GM12878 (cell line): ENCODE data around the gene FARS2.

ENCODE experiments used
- CEBPB ChIP-seq, 2 experiments: fragments of 150-350 bp in 1 of 2; IDR thresholded peaks; 2 replicates each; pipeline ENCODE4 v1.6.1; 2012 to 2014; ENCODE audit warnings: low read depth in 2 of 2, low read length in 2 of 2, borderline replicate concordance in 1 of 2, inconsistent platforms in 1 of 2
- CHD2 ChIP-seq: IDR thresholded peaks from 2 replicates; pipeline ENCODE4 v1.6.1; 2011; ENCODE audit warnings: low read depth, low read length, improper control_type of control experiment, borderline replicate concordance
- CTCF ChIP-seq, 3 experiments: IDR thresholded peaks in 2 of 3; conservative IDR thresholded peaks in 1 of 3; 2 replicates each; pipeline ENCODE4 v1.5.1; 2011; ENCODE audit warnings: low read depth in 3 of 3, low read length in 3 of 3, mild to moderate bottlenecking in 3 of 3, control low read depth in 2 of 3, moderate library complexity in 2 of 3, inconsistent platforms in 1 of 3, mixed read lengths in 1 of 3; ENCODE audit not compliant: control insufficient read depth in 2 of 3, insufficient read depth in 1 of 3; ENCODE audit errors: extremely low read depth in 1 of 3
- EP300 ChIP-seq, 2 experiments: fragments of 150-350 bp in 1 of 2; IDR thresholded peaks; 2 replicates each; pipeline ENCODE4 v1.6.1; 2011 to 2012; ENCODE audit warnings: low read depth in 2 of 2, low read length in 2 of 2, borderline replicate concordance in 1 of 2, improper control_type of control experiment in 1 of 2, inconsistent platforms in 1 of 2; ENCODE audit not compliant: control insufficient read depth in 1 of 2
- NRF1 ChIP-seq: conservative IDR thresholded peaks from 2 replicates; pipeline ENCODE4 v1.6.1; 2011; ENCODE audit warnings: mild to moderate bottlenecking, low read depth, low read length, improper control_type of control experiment
- POLR2AphosphoS5 ChIP-seq: IDR thresholded peaks from 2 replicates; pipeline ENCODE4 v1.6.1; 2011; ENCODE audit warnings: mild to moderate bottlenecking, low read length, inconsistent platforms
- RCOR1 ChIP-seq: conservative IDR thresholded peaks from 2 replicates; pipeline ENCODE4 v1.6.1; 2012; ENCODE audit warnings: low read depth, low read length, improper control_type of control experiment
- SP1 ChIP-seq: IDR thresholded peaks from one replicate; pipeline ENCODE4 v1.6.1; 2011; ENCODE audit warnings: low read depth, low read length
- ZNF274 ChIP-seq: IDR thresholded peaks from one replicate; pipeline ENCODE4 v1.8.0; 2011; ENCODE audit not compliant: insufficient read length, insufficient read depth

- no peak for TF ChIP-seq EP300 (IDR thresholded peaks at IDR 0.05; ENCODE audit: borderline replicate concordance in 1 of 2, control insufficient read depth in 1 of 2, low read depth in 2 of 2, low read length in 2 of 2)
- no peak for TF ChIP-seq CHD2
- TF ChIP-seq CTCF (IDR thresholded peaks at IDR 0.05 in 2 of 3, conservative IDR thresholded peaks at IDR 0.05 in 1 of 3; ENCODE audit: control insufficient read depth in 2 of 3, extremely low read depth in 1 of 3, insufficient read depth in 1 of 3, low read depth in 3 of 3, low read length in 3 of 3) = no peak
- no peak for TF ChIP-seq NRF1
- no peak for TF ChIP-seq ZNF274
- no peak for TF ChIP-seq POLR2AphosphoS5
- TF ChIP-seq RCOR1 = no peak
- TF ChIP-seq SP1 = no peak
- no peak for TF ChIP-seq CEBPB (IDR thresholded peaks at IDR 0.05; ENCODE audit: borderline replicate concordance in 1 of 2, low read depth in 2 of 2, low read length in 2 of 2)
These were observed 345.2 kb downstream of the FARS2 start for GRCh38 chr6:5606546-5606945.
